H1 (cell line): ENCODE results near the gene SHH. TPM values are rescaled to one million over a fixed set of nuclear protein-coding genes. Genes with fewer than 3 reads are reported as not detected.

Source experiments
- BCL11A ChIP-seq, 2 experiments: IDR thresholded peaks; one replicate each; pipeline ENCODE4 v1.6.1; 2011; ENCODE audit warnings: low read depth in 2 of 2, low read length in 2 of 2, mild to moderate bottlenecking in 2 of 2
- polyA plus RNA-seq, 7 experiments: library from polyadenylated mRNA; depleted of rRNA in 3 of 7; stranded (reverse) in 5 of 7; unstranded in 2 of 7; fragments of >200 nt in 5 of 7; fragments of 200-250 nt in 2 of 7; gene quantifications; 1 replicate in 5 of 7; 2 replicates in 1 of 7; 4 replicates in 1 of 7; pipeline versions ENCODE4 v1.2.1 to v1.2.3, GENCODE V29; 2011 to 2013; ENCODE audit warnings: missing spikeins in 2 of 7, mixed read lengths in 2 of 7
- total RNA-seq: library from RNA; stranded (reverse); fragmentation: NEBNext Ultra II Directional; extraction: Animal tissue kit (Norgen Biotek cat#: 25700); gene quantifications from 2 replicates; pipeline ENCODE4 v1.2.1, GENCODE V29; 2021

Gene SHH
- total and polyA plus RNA-seq, 2 of the 8 experiments (the other 6 are each of a cell fraction or from before 2014, with no cell fraction given): not detected

DNA sequence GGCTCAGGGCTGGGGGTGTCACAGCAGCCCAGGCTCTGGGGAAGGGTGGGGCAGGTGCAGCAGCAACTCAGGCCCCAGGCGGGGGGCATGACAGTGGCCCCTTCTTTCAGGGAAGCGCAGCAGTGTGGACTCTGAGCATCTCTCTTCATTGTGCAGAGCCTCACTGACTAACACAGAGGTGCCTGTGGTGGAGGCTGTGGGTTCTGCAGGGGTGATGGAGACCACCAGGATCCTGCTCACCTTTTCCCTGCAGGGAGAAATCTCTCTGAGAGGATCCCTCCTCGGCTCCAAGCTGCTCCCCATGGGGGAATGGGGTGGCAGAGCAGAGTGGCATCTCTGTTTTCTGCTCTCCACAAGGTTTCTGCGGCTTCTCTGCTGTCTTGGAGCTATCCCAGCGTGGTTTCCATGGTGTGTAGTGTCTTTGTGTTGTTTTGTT lies 37.8 kb upstream of the SHH start (continued):
- TF ChIP-seq BCL11A (IDR thresholded peaks at IDR 0.05; ENCODE audit: low read depth in 2 of 2, low read length in 2 of 2): no peak
